D721Med (cell line): ENCODE measurements around the gene CENATAC.
A peak's percentile ranks its signal among the peaks of the same experiment; 100 is the strongest.
"Not testable (repeated sequence)": the region's sequence is repeated elsewhere in the genome, so short reads cannot be mapped to it uniquely, and the experiment has no call there.

ENCODE experiments used
- DNase-seq: peaks from one replicate; pipeline ENCODE4 v3.0.0; 2011; ENCODE audit warnings: low spot score; ENCODE audit not compliant: insufficient read length
- FAIRE-seq: peaks from 2 replicates; lab custom pipeline; 2011; peaks lifted over from hg19 to GRCh38; lab: Jason Lieb, UNC
- CTCF ChIP-seq: IDR thresholded peaks from 2 replicates; pipeline ENCODE4 v1.5.1; 2012; ENCODE audit warnings: mild to moderate bottlenecking, control low read depth; ENCODE audit not compliant: insufficient read depth; ENCODE audit errors: missing control alignments

CENATAC gene

GRCh38 chr11:119031912-119032280, 34.0 kb downstream of the CENATAC start:
- TF ChIP-seq CTCF = no peak

GRCh38 chr11:119033421-119033820, 35.5 kb downstream of the CENATAC start:
- not testable (repeated sequence) for DNase-seq, FAIRE-seq

More at GRCh38 chr11:119031912-119032280, 34.0 kb downstream of the CENATAC start:
- FAIRE-seq (no peak), DNase-seq (no peak)

- FAIRE-seq = no peak
- no peak for TF ChIP-seq CTCF
- DNase-seq = no peak
Observed at GRCh38 chr11:119034813-119035212, 36.9 kb downstream of the CENATAC start.

- DNase-seq = no peak
- no peak for FAIRE-seq
- TF ChIP-seq CTCF = no peak
Observed at GRCh38 chr11:119038884-119039283, 40.9 kb downstream of the CENATAC start.

- DNase-seq, FAIRE-seq: not testable (repeated sequence)
Observed at GRCh38 chr11:119039471-119039870, 41.5 kb downstream of the CENATAC start.

- no peak for FAIRE-seq
- TF ChIP-seq CTCF = no peak
Observed at GRCh38 chr11:119041821-119042514, 44.0 kb downstream of the CENATAC start.

GRCh38 chr11:119042927-119043326, 45.0 kb downstream of the CENATAC start:
- no peak for TF ChIP-seq CTCF
- FAIRE-seq (no peak), DNase-seq (no peak)

More at GRCh38 chr11:119041821-119042514, 44.0 kb downstream of the CENATAC start:
- DNase-seq = no peak

- DNase-seq (no peak), FAIRE-seq (no peak)
- peak; percentile 1 for TF ChIP-seq CTCF
Observed at GRCh38 chr11:119044708-119045107, 46.8 kb downstream of the CENATAC start.
